ENCODE results near the gene PI4KB.
"Not testable (repeated sequence)": the region's sequence is repeated elsewhere in the genome, so short reads cannot be mapped to it uniquely, and the experiment has no call there.

The PI4KB gene

GRCh38 chr1:151327223-151327902 lies at the start of gene PI4KB:
Gene PI4KB, minus strand, starts transcription at chr1:151327416. Its CDS starts 10,935 bp downstream, at chr1:151316481.
- DNase-seq = peak; percentile 100

GRCh38 chr1:151373196-151373595 lies 46.0 kb upstream of the PI4KB start:
- no peak for DNase-seq

DNA sequence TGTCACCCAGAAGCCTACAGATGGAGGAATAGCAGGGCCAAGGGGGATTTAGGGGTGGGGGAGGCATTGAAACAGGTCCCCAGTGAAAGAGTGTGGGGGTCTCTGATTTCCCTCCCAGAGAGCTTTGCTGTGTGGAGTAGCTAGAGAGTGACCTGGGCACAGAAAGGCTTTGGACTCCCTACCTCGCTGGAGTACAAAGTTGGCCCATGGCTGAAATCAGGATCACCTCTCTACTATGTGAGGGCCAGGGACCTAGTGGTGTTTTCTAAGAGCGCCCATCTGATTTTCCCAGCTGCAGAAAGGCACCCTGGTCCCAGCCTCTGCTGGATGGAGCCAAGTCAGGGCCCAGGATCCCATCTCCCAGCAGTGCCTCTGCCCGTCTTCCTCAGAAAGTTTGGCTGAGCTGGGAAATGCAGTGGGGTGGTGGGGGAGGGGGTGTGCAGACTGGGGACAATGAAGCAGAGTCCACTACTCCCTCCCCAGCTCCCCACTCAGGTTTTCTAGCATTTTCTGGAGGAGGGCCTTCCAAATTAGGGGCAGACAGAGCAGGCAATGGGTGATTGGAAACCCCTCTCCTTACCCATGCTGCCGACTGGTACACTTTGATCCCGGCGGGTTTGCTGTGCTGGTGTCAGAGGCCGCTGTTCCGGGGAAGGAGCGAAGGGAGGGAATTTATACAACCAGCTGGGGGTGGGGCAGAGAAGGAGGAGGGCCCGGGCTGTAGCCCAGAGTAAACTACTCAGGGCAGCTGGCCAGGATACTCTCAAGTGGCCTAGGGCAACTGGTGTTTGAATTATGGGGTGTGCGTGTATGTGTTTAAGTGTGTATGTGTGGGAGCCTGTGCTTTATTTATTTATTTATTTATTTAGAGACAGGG lies 45.1 kb upstream of the PI4KB start, which contains the start of gene SELENBP1:
Gene SELENBP1 (minus strand): TSS at position 648 of the 877 bp plus-strand sequence. CDS start 64 bp downstream, at position 584.
- peak; percentile 92 to 95 for DNase-seq

- DNase-seq = peak; percentile 78 to 91
These were observed 44.3 kb upstream of the PI4KB start for GRCh38 chr1:151371370-151372057.

GRCh38 chr1:151370211-151370911 lies 43.1 kb upstream of the PI4KB start:
- DNase-seq = no peak

DNA sequence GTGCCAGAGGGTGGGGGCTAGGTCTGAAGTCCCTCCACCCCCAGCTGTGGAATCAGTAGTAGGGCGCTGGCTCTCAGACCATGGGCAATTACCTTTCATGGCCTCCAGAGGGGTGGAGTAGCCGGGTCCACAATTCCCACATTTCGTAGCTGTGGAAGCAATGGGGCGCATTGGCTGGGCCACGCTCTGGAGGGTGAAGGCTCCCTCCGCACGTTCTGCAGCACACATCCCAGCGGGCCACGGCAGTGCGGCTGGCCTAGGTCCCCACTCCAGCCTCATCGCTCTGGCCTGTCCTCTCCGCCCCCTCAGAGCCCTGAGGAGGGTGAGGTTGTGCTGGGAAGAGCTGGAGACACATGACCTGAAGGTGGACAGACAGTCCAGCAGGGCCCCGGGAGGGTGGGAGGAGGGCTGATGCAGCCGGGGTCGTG lies 42.4 kb upstream of the PI4KB start:
- DNase-seq = no peak

- no peak for DNase-seq
These were observed 42.0 kb upstream of the PI4KB start for GRCh38 chr1:151369302-151369610.

GRCh38 chr1:151368393-151369301 lies 41.4 kb upstream of the PI4KB start:
- DNase-seq = no peak

DNA sequence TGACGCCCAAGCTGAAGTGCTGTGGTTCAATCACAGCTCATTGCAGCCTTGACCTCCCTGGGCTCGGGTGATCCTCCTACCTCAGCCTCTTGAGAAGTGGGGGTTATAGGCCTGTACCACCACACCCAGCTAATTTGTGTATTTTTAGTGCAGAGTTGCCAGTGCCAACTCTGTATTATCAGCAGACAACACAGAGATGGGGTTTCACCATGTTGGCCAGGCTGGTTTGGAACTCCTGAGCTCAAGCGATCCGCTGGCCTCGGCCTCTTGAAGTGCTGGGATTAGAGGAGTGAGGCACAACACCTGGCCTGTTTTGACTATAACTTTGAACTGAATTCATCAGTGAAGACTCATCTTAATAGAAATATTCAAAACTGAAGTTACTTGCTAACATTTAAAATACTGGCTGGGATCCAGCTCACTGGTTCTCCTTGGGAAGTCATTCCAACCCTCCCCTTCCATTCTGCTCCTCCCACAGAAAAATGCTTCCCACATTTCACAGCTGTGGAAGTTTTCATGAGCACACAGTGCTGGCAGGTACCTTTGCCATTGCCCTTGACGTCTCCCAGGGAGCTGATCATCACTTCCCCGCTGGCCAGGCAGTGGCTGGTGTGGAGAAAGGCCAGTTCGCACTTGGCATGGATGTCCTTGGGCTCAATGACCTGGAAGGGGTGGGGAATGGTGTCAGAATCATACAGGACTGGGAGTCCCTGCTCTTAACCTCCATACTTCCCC lies 40.6 kb upstream of the PI4KB start:
- DNase-seq = no peak

GRCh38 chr1:151364996-151365395 lies 37.8 kb upstream of the PI4KB start:
- no peak for DNase-seq

DNA sequence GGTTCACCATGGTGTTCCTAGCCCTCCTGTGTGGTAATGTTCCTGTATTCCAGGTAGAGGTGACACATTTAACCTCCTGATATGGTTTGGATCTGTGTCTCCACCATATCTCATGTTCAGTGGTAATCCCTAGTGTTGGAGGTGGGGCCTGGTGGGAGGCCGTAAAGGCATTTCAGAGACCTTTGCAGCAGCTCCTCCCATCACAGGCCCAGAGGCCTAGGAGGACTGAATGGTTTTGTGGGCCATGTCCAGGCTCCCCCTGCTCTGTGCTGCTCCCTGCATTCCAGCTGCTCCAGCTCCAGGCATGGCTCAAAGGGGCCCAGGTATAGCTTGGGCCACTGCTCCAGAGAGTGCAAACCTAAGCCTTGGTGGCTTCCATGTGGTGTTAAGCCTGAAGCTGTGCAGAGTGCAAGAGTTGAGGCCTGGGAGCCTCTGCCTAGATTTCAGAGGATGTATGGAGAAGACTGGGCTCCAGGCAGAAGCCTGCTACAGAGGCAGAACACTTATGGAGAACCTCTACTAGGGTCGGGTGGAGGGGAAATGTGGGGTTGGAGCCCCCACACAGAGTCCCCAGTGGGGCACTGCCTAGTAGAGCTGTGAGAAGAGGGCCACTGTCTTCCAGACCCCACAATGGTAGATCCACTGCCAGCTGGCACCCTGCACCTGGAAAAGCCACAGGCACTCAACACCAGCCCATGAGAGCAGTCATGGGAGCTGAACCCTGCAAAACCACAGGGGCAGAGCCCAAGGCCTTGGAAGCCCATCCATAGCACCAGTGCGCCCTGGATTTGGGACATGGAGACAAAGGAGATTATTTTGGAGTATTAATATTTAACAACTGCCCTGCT lies 35.3 kb upstream of the PI4KB start:
- DNase-seq = no peak

DNA sequence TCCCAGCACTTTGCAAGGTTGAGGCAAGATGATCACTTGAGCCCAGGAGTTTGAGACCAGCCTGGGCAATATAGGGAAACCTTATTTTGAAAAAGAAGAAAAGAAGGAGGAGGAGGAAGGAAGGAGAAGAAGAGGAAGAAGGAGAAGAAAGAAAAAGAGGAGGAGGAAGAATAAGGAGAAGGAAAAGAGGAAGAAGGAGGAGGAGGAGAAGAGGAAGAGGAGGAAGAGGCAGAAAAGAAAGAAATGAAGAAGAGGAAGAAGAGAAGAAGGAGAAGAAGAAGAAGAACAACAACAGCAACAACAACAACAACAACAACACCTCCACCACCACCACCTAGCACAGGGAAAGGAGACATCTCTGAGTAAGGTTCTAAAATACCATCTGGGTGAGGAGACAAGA lies 34.7 kb upstream of the PI4KB start:
- DNase-seq = no peak

- DNase-seq = no peak
These were observed 29.5 kb upstream of the PI4KB start for GRCh38 chr1:151356696-151357095.

- no peak for DNase-seq
These were observed 25.0 kb upstream of the PI4KB start for GRCh38 chr1:151352021-151352718.

DNA sequence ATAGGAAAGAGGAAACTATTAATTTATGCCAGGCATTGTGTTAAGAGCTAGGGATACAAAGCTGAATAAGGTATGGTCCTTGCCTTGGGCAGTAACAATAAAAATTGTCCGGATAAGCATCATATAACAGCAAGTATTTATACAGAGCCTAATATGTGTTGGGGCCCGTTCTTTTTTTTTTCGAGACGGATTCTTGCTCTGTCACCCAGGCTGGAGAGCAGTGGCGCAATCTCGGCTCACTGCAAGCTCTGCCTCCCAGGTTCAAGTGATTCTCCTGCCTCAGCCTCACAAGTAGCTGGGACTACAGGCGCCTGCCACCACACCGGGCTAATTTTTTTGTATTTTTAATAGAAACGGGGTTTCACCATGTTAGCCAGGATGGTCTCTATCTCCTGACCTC lies 23.1 kb upstream of the PI4KB start:
- DNase-seq = not testable (repeated sequence)

DNA sequence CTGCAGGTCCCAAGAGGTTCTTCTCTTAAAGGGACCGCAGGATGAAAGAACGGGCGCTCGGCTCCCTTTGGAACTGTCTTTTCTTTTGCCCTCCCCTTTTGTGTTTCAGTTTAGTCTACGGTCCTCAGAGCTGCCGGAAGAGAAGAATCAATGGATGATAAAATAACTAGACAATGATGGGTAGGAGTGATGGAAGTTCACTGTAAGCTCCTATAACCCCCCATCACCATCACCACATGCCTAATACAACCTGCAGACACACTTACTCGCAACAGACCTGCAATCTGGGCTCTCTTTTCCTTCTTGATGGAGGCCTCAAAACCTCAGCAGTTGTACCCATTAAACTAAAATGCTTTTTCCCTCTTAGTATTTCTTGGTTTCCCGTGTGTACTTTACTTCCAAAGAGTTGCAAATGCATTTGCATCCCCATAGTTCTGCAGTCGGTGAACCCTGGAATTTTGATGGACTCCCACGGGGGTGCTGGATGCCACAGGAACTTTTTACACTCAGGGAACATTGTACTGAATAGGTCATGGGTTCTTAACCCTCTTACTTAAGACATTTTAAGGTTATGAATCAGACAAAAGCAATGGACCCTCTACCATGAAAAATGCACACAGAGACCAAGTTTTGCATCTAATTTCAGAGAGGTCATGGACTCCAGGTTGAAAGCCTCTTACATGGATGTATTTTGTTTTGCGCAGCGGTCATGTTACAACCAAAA lies 20.5 kb upstream of the PI4KB start:
- DNase-seq = no peak

GRCh38 chr1:151346769-151347522 lies 19.7 kb upstream of the PI4KB start, which contains the start of gene RFX5:
Gene RFX5, minus strand, starts transcription at chr1:151347252. Its CDS starts 932 bp downstream, at chr1:151346320.
- peak; percentile 99 to 100 for DNase-seq

Data from SHP77 (cell line).